ENCODE data around the gene ASPSCR1. TPM values are rescaled to one million over a fixed set of nuclear protein-coding genes. Genes with fewer than 3 reads are reported as not detected.
A peak's percentile ranks its signal among the peaks of the same experiment; 100 is the strongest.

Gene ASPSCR1
- total and polyA plus RNA-seq, 2 of the 13 experiments (the other 11 are each of a cell fraction or from before 2014, with no cell fraction given): 274 to 314 TPM

- TF ChIP-seq ARNTL (CRISPR knock-in tag; IDR thresholded peaks at IDR 0.05): peak; percentile 72
- no peak for TF ChIP-seq PAWR (CRISPR knock-in tag; IDR thresholded peaks at IDR 0.05; ENCODE audit: borderline replicate concordance)
- TF ChIP-seq ZNF773 (CRISPR knock-in tag; IDR thresholded peaks at IDR 0.05; ENCODE audit: borderline replicate concordance): peak; percentile 79; the same call in 1 of the 2 replicates
- peak; percentile 79; the same call in 1 of the 2 replicates for TF ChIP-seq ZBTB4 (CRISPR knock-in tag; IDR thresholded peaks at IDR 0.05; ENCODE audit: borderline replicate concordance)
- TF ChIP-seq SOX6 (IDR thresholded peaks at IDR 0.05): no peak
- peak; percentile 65 for TF ChIP-seq SOX6 (CRISPR knock-in tag; IDR thresholded peaks at IDR 0.05)
- TF ChIP-seq ZBTB21 (CRISPR knock-in tag; IDR thresholded peaks at IDR 0.05): peak; percentile 49; the same call in 1 of the 2 replicates
- TF ChIP-seq ZBTB2 (CRISPR knock-in tag; IDR thresholded peaks at IDR 0.05; ENCODE audit: low read depth): 0 out of 2 replicates have a peak, but pooled peaks have one; percentile 50
- no peak; the same call in 1 of the 2 replicates for TF ChIP-seq LBX2 (CRISPR knock-in tag; IDR thresholded peaks at IDR 0.05; ENCODE audit: borderline replicate concordance)
- TF ChIP-seq ZNF296 (CRISPR knock-in tag; conservative IDR thresholded peaks at IDR 0.05): peak; percentile 97
- TF ChIP-seq ZNF343 (CRISPR knock-in tag; IDR thresholded peaks at IDR 0.05): peak; percentile 66; the same call in 1 of the 2 replicates
- TF ChIP-seq SIN3B (IDR thresholded peaks at IDR 0.05; ENCODE audit: low read length): no peak
- 0 out of 2 replicates have a peak, but pooled peaks have one; percentile 81 for TF ChIP-seq ZNF180 (CRISPR knock-in tag; IDR thresholded peaks at IDR 0.05; ENCODE audit: borderline replicate concordance, low read depth)
- peak; percentile 78 for TF ChIP-seq SOX13 (IDR thresholded peaks at IDR 0.05)
- TF ChIP-seq SOX13 (CRISPR knock-in tag; conservative IDR thresholded peaks at IDR 0.05 in 1 of 2, IDR thresholded peaks at IDR 0.05 in 1 of 2): peak in 1 of 2 experiments; percentile 78; a peak in 2 of 4 replicates
- peak; percentile 76 for TF ChIP-seq PATZ1 (CRISPR knock-in tag; IDR thresholded peaks at IDR 0.05)
- TF ChIP-seq ZNF468 (CRISPR knock-in tag; IDR thresholded peaks at IDR 0.05): 0 out of 2 replicates have a peak, but pooled peaks have one; percentile 61
- 0 out of 2 replicates have a peak, but pooled peaks have one; percentile 33 for TF ChIP-seq ONECUT2 (CRISPR knock-in tag; IDR thresholded peaks at IDR 0.05)
- TF ChIP-seq ZBTB49 (CRISPR knock-in tag; IDR thresholded peaks at IDR 0.05; ENCODE audit: borderline replicate concordance): 0 out of 2 replicates have a peak, but pooled peaks have one; percentile 9
These were observed 14.4 kb downstream of the ASPSCR1 start (continued) for GRCh38 chr17:81991684-81992305.
